Mesenchymal stem cell (in vitro differentiated cells and primary cell): Measurements from ENCODE around the gene SRD5A3.
A peak's percentile ranks its signal among the peaks of the same experiment; 100 is the strongest.

Experiments used
- DNase-seq: peaks from one replicate; pipeline ENCODE4 v3.0.0-alpha.2; 2013
- H2AFZ ChIP-seq: one replicate; pipeline ENCODE4 v1.6.1; 2013; ENCODE audit warnings: low read depth, mild to moderate bottlenecking, control low read depth, inconsistent platforms, low read length, moderate library complexity
- H2AK5ac ChIP-seq: 2 replicates; pipeline ENCODE4 v1.6.1; 2013; ENCODE audit warnings: low read length, moderate library complexity, mild to moderate bottlenecking, inconsistent platforms; ENCODE audit not compliant: severe bottlenecking
- H2BK120ac ChIP-seq: one replicate; pipeline ENCODE4 v1.6.1; 2013; ENCODE audit warnings: low read depth, mild to moderate bottlenecking, inconsistent platforms, low read length, moderate library complexity
- H2BK12ac ChIP-seq, 2 experiments: one replicate each; pipeline ENCODE4 v1.6.1; 2013; ENCODE audit warnings: inconsistent platforms in 2 of 2, low read length in 2 of 2, mild to moderate bottlenecking in 2 of 2, moderate library complexity in 2 of 2, control low read depth in 1 of 2
- H2BK15ac ChIP-seq: one replicate; pipeline ENCODE4 v1.6.1; 2013; ENCODE audit warnings: mild to moderate bottlenecking, low read depth, inconsistent platforms; ENCODE audit not compliant: poor library complexity, severe bottlenecking
- H2BK5ac ChIP-seq: 2 replicates; pipeline ENCODE4 v1.6.1; 2013; ENCODE audit warnings: low read depth, mild to moderate bottlenecking, low read length, control low read depth, inconsistent platforms; ENCODE audit not compliant: poor library complexity, severe bottlenecking
- H3K14ac ChIP-seq, 2 experiments: one replicate each; pipeline ENCODE4 v1.6.1; 2013; ENCODE audit warnings: inconsistent platforms in 2 of 2, low read length in 2 of 2, control low read depth in 1 of 2, mild to moderate bottlenecking in 1 of 2, moderate library complexity in 1 of 2
- H3K18ac ChIP-seq, 2 experiments: one replicate each; pipeline ENCODE4 v1.6.1; 2013; ENCODE audit warnings: inconsistent platforms in 2 of 2, low read length in 2 of 2, control low read depth in 1 of 2, low read depth in 1 of 2, mild to moderate bottlenecking in 1 of 2
- H3K23ac ChIP-seq, 2 experiments: one replicate each; pipeline ENCODE4 v1.6.1; 2013; ENCODE audit warnings: inconsistent platforms in 2 of 2, low read length in 2 of 2, mild to moderate bottlenecking in 2 of 2, moderate library complexity in 2 of 2, control low read depth in 1 of 2
- H3K27ac ChIP-seq: 2 replicates; pipeline ENCODE4 v1.5.1; 2013; ENCODE audit warnings: mild to moderate bottlenecking, moderate library complexity, low read length, control low read depth, inconsistent platforms; ENCODE audit not compliant: poor library complexity, severe bottlenecking
- H3K27me3 ChIP-seq, 2 experiments: 2 replicates each; pipeline versions ENCODE4 v1.6.1 to v1.7.0; 2013; ENCODE audit warnings: low read length in 2 of 2, mild to moderate bottlenecking in 2 of 2, moderate library complexity in 2 of 2, control low read depth in 1 of 2, inconsistent platforms in 1 of 2; ENCODE audit not compliant: control insufficient read depth in 1 of 2, insufficient read depth in 1 of 2
- H3K36me3 ChIP-seq, 2 experiments: 2 replicates each; pipeline versions ENCODE4 v1.6.1 to v1.7.0; 2013; ENCODE audit warnings: low read length in 2 of 2, control low read depth in 1 of 2, inconsistent platforms in 1 of 2, low read depth in 1 of 2, mild to moderate bottlenecking in 1 of 2; ENCODE audit not compliant: insufficient read depth in 2 of 2, control insufficient read depth in 1 of 2
- H3K4ac ChIP-seq, 2 experiments: one replicate each; pipeline ENCODE4 v1.6.1; 2013; ENCODE audit warnings: inconsistent platforms in 2 of 2, low read length in 2 of 2, mild to moderate bottlenecking in 2 of 2, moderate library complexity in 2 of 2, control low read depth in 1 of 2, low read depth in 1 of 2
- H3K4me1 ChIP-seq: 2 replicates; pipeline ENCODE4 v1.6.1; 2013; ENCODE audit warnings: low read depth, low read length, control low read depth; ENCODE audit not compliant: control insufficient read depth, insufficient read depth
- H3K4me2 ChIP-seq: 2 replicates; pipeline ENCODE4 v1.6.1; 2013; ENCODE audit warnings: low read length, mild to moderate bottlenecking, inconsistent platforms; ENCODE audit not compliant: poor library complexity, severe bottlenecking
- H3K4me3 ChIP-seq, 2 experiments: 2 replicates each; pipeline versions ENCODE4 v1.5.1 to v1.7.0; 2013; ENCODE audit warnings: low read length in 2 of 2, mild to moderate bottlenecking in 2 of 2, control low read depth in 1 of 2, low read depth in 1 of 2; ENCODE audit not compliant: insufficient read depth in 1 of 2
- H3K79me1 ChIP-seq: replicated peaks from 2 replicates; pipeline ENCODE4 v1.6.1; 2013; ENCODE audit warnings: mild to moderate bottlenecking, control low read depth, low read length, inconsistent platforms; ENCODE audit not compliant: poor library complexity, severe bottlenecking
- H3K9ac ChIP-seq: 2 replicates; pipeline ENCODE4 v1.7.0; 2013; ENCODE audit warnings: mild to moderate bottlenecking, low read length, moderate library complexity
- H3K9me3 ChIP-seq: 2 replicates; pipeline ENCODE4 v1.7.0; 2013; ENCODE audit warnings: mild to moderate bottlenecking, low read length; ENCODE audit not compliant: control insufficient read depth
- H4K8ac ChIP-seq: one replicate; pipeline ENCODE4 v1.6.1; 2013; ENCODE audit warnings: inconsistent platforms, mild to moderate bottlenecking, low read length, moderate library complexity
- H4K91ac ChIP-seq: one replicate; pipeline ENCODE4 v1.6.1; 2013; ENCODE audit warnings: mild to moderate bottlenecking, low read length, inconsistent platforms
- WGBS: methylation state at CpG from one replicate; pipeline ENCODE4 v1.1.7; 2013; ENCODE audit warnings: mixed read lengths; 5-methylcytosine and 5-hydroxymethylcytosine counted together

The SRD5A3 gene

GRCh38 chr4:55386073-55386472 is 40.0 kb downstream of the SRD5A3 start:
- no peaks in the 10 kb centered on the region for H3K79me1 ChIP-seq
- no peaks in the 10 kb centered on the region for H3K27me3 ChIP-seq
- H3K4ac ChIP-seq: no peak overlapping the region
- no peak overlapping the region for H2BK12ac ChIP-seq
- no peak overlapping the region for H2BK15ac ChIP-seq
- no peaks in the 10 kb centered on the region for H3K9me3 ChIP-seq
- H3K4me3 ChIP-seq: no peak overlapping the region
- no peak overlapping the region for H2BK5ac ChIP-seq
- H3K9ac ChIP-seq: no peak overlapping the region
- H3K14ac ChIP-seq: no peak overlapping the region
- peak overlapping the region; percentile 1 for H4K8ac ChIP-seq
- H3K4me2 ChIP-seq: no peak overlapping the region
- no peak overlapping the region for H2AK5ac ChIP-seq
- H3K23ac ChIP-seq: no peak overlapping the region
- no peak overlapping the region for H3K27ac ChIP-seq
- no peak overlapping the region for H2AFZ ChIP-seq
- H3K36me3 ChIP-seq: peaks cover 0 to 2% of the 10 kb centered on the region in 2 experiments
- DNase-seq: peak; percentile 38
- H3K18ac ChIP-seq: no peak overlapping the region
- H4K91ac ChIP-seq: no peak overlapping the region
- no peak overlapping the region for H2BK120ac ChIP-seq
- H3K4me1 ChIP-seq: peaks cover 3% of the 10 kb centered on the region

DNA sequence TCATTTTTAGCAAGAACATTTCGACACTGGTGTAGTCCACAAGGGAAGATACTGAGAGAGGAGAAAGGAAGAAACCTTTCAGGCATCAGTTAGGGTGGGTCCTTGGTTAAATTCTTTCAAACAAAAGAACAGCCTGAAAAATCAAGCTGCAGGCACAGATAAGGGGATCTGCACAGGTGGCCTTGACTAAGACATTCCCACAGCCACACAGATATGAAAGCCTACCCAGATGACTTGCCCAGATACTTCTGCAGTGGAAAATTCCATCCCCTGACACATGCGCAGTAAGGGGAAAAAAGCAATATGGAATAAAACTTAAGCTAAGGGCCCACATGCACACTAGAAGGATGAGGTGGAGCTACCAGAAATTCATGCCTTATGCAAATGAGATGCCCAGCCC is 40.8 kb downstream of the SRD5A3 start:
- H3K36me3 ChIP-seq: no peaks in the 10 kb centered on the region
- H3K9me3 ChIP-seq: no peaks in the 10 kb centered on the region
- no peaks in the 10 kb centered on the region for H3K27me3 ChIP-seq
- H2BK5ac ChIP-seq: no peak overlapping the region
- H3K4me2 ChIP-seq: no peak overlapping the region
- H2AK5ac ChIP-seq: no peak overlapping the region
- H4K91ac ChIP-seq: no peak overlapping the region
- no peak overlapping the region for H3K4ac ChIP-seq
- no peak for DNase-seq
- no peak overlapping the region for H4K8ac ChIP-seq
- no peak overlapping the region for H3K27ac ChIP-seq
- H3K23ac ChIP-seq: no peak overlapping the region
- no peak overlapping the region for H3K18ac ChIP-seq
- H2BK12ac ChIP-seq: no peak overlapping the region
- no peaks in the 10 kb centered on the region for H3K79me1 ChIP-seq
- H3K4me3 ChIP-seq: no peak overlapping the region
- H3K14ac ChIP-seq: no peak overlapping the region
- H2BK120ac ChIP-seq: no peak overlapping the region
- no peak overlapping the region for H2BK15ac ChIP-seq
- no peak overlapping the region for H3K9ac ChIP-seq
- H2AFZ ChIP-seq: no peak overlapping the region
- no peaks in the 10 kb centered on the region for H3K4me1 ChIP-seq
- WGBS: 100% methylated on average over 1 of the region's 2 CpGs

DNA sequence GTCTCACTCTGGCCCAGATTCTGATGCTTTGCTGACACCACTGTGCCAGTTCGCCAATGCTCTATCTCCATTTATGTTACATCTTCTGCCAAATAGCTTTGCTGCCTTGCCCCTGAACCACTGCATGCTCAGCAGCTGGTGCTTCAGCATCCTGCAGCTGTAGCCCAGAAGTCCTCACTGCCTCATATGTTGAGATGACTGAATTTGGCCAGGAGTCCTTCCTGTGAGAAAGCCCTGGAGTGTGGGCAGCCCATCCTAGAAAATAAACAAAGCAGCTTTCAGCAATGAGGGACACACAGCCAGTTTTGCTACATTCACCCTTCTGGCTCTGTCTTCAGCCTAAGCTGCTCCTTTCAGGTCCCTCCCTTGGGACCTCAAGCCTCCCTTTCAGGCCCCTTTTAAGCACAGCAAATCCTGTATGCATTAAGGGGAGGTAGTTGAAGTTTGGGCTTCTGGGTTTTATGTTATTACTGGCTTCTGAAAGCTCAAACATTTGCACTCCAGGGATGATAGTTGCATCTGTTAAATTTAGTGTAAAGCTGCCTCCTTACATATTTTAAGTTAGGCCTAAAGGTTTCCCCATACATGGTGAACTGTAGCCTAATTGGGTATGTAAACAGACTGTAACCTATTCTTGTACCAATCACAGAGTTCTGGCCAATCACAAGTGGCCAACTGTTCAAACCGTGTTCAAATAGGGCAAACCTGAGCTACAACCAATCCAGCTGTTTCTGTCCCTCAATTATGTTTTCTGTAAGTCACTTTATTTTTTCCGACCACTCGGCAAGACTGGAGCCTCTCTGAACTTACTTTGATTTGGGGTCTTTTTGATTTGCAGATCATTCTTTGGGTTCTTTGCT is 47.6 kb downstream of the SRD5A3 start:
- no peak overlapping the region for H4K91ac ChIP-seq
- H3K9me3 ChIP-seq: no peaks in the 10 kb centered on the region
- H3K4ac ChIP-seq: no peak overlapping the region
- H3K27ac ChIP-seq: no peak overlapping the region
- H2BK15ac ChIP-seq: no peak overlapping the region
- peaks cover 0 to 4% of the 10 kb centered on the region in 2 experiments for H3K36me3 ChIP-seq
- no peak overlapping the region for H2AFZ ChIP-seq
- peak overlapping the region; percentile 12 for H3K9ac ChIP-seq
- H3K18ac ChIP-seq: no peak overlapping the region
- no peak overlapping the region for H2BK5ac ChIP-seq
- no peak overlapping the region for H2BK12ac ChIP-seq
- H3K79me1 ChIP-seq: peaks cover 1% of the 10 kb centered on the region
- WGBS: 89% methylated on average over 4 of the region's 4 CpGs
- DNase-seq: no peak
- no peak overlapping the region for H3K4me2 ChIP-seq
- H3K14ac ChIP-seq: no peak overlapping the region
- no peak overlapping the region for H2AK5ac ChIP-seq
- no peak overlapping the region for H3K23ac ChIP-seq
- H4K8ac ChIP-seq: no peak overlapping the region
- no peak overlapping the region for H2BK120ac ChIP-seq
- no peak overlapping the region for H3K4me3 ChIP-seq
- no peaks in the 10 kb centered on the region for H3K27me3 ChIP-seq
- H3K4me1 ChIP-seq: no peaks in the 10 kb centered on the region

- Histone ChIP-seq H2AK5ac (no peak overlapping the region), H3K4me2 (peak overlapping the region; percentile 78), H2BK120ac (no peak overlapping the region), H2BK15ac (no peak overlapping the region), H3K79me1 (peaks cover 1% of the 10 kb centered on the region), H4K91ac (no peak overlapping the region), H3K27me3 (no peaks in the 10 kb centered on the region), H3K14ac (no peak overlapping the region), H3K9me3 (no peaks in the 10 kb centered on the region), H3K23ac (no peak overlapping the region), H3K4ac (peak overlapping the region in 1 of 2 experiments; percentile 29), H3K4me3 (peak overlapping the region; percentile 80 to 99), H3K18ac (peak overlapping the region in 1 of 2 experiments; percentile 79), H3K27ac (peak overlapping the region; percentile 59), H2BK5ac (no peak overlapping the region), H3K4me1 (peaks cover 2% of the 10 kb centered on the region), H3K36me3 (peaks cover 0 to 11% of the 10 kb centered on the region in 2 experiments), H2BK12ac (no peak overlapping the region), H4K8ac (peak overlapping the region; percentile 72), H3K9ac (peak overlapping the region; percentile 96), H2AFZ (no peak overlapping the region)
- under 1% methylated on average over 4 of the region's 4 CpGs for WGBS
- DNase-seq: no peak
These were observed 49.1 kb downstream of the SRD5A3 start for GRCh38 chr4:55395218-55395528.
